Endothelial cell of umbilical vein (primary cell): ENCODE results near the gene FPR1. TPM values are rescaled to one million over a fixed set of nuclear protein-coding genes. Genes with fewer than 3 reads are reported as not detected.

Source experiments
- BruUV-seq: library from RNA; stranded (reverse); fragments of 400-500 nt; replicated peaks from 2 replicates; lab custom pipeline; 2021; lab: Mats Ljungman, UMichigan
- CTCF ChIA-PET: fragments of 300-600, 350-600 bp; sonication (Branson Sonifier 250); formaldehyde crosslinking; loops from one replicate; lab custom pipeline; 2021; ENCODE audit warnings: antibody characterized with exemption, inconsistent platforms; lab: Charles Lee
- POLR2A ChIA-PET: fragments of 300-600, 350-600 bp; sonication (Branson Sonifier 250); formaldehyde crosslinking; loops from one replicate; lab custom pipeline; 2021; ENCODE audit warnings: antibody characterized with exemption, inconsistent platforms; lab: Charles Lee
- DNase-seq: peaks from one replicate; pipeline ENCODE4 v3.0.0-alpha.2; 2011; ENCODE audit warnings: low read depth, low spot score
- FAIRE-seq: peaks from 2 replicates; lab custom pipeline; 2011; peaks lifted over from hg19 to GRCh38; lab: Jason Lieb, UNC
- H2AFZ ChIP-seq: 2 replicates; pipeline ENCODE4 v1.6.0; 2012; ENCODE audit warnings: low read depth, low read length, control low read depth, inconsistent platforms
- H3K27ac ChIP-seq: 2 replicates; pipeline ENCODE4 v1.5.1; 2011; ENCODE audit warnings: low read depth, mild to moderate bottlenecking, control low read depth, low read length, moderate library complexity; ENCODE audit not compliant: insufficient read depth
- H3K27me3 ChIP-seq, 2 experiments: 2 replicates each; pipeline versions ENCODE4 v1.6.0 to v1.6.1; 2011; ENCODE audit warnings: low read length in 2 of 2, mixed read lengths in 1 of 2; ENCODE audit not compliant: control insufficient read depth in 2 of 2, insufficient read depth in 2 of 2
- H3K36me3 ChIP-seq, 2 experiments: 2 replicates in 1 of 2; 3 replicates in 1 of 2; pipeline ENCODE4 v1.5.1; 2011; ENCODE audit warnings: low read length in 2 of 2, mild to moderate bottlenecking in 1 of 2, moderate library complexity in 1 of 2; ENCODE audit not compliant: control insufficient read depth in 2 of 2, insufficient read depth in 2 of 2; ENCODE audit errors: extremely low read depth in 1 of 2
- H3K4me1 ChIP-seq: 3 replicates; pipeline ENCODE4 v1.5.1; 2011; ENCODE audit warnings: mild to moderate bottlenecking, low read length; ENCODE audit not compliant: control insufficient read depth, insufficient read depth; ENCODE audit errors: extremely low read depth
- H3K4me2 ChIP-seq: 2 replicates; pipeline ENCODE4 v1.6.1; 2011; ENCODE audit warnings: low read length, control low read depth, mixed read lengths; ENCODE audit not compliant: insufficient read depth
- H3K4me3 ChIP-seq, 3 experiments: fragments of 200-600 bp in 1 of 3; sonication (generic), shearing (Covaris generic) in 1 of 3; replicated peaks in 1 of 3; 2 replicates each; pipeline ENCODE4 v1.5.1; 2011 to 2016; ENCODE audit warnings: control low read depth in 3 of 3, low read length in 3 of 3, mild to moderate bottlenecking in 2 of 3, inconsistent platforms in 1 of 3, low read depth in 1 of 3, moderate library complexity in 1 of 3; ENCODE audit not compliant: insufficient read depth in 1 of 3
- H3K79me2 ChIP-seq: 2 replicates; pipeline ENCODE4 v1.6.0; 2012; ENCODE audit warnings: low read length, inconsistent platforms; ENCODE audit not compliant: control insufficient read depth, insufficient read depth
- H3K9ac ChIP-seq: replicated peaks from 2 replicates; pipeline ENCODE3; 2011; ENCODE audit warnings: low read length, control low read depth; ENCODE audit not compliant: insufficient read depth; ENCODE audit errors: extremely low read depth
- H3K9me1 ChIP-seq: replicated peaks from 3 replicates; pipeline ENCODE4 v1.6.0; 2011; ENCODE audit warnings: mild to moderate bottlenecking, low read length; ENCODE audit not compliant: control insufficient read depth, insufficient read depth; ENCODE audit errors: extremely low read depth
- H3K9me3 ChIP-seq: replicated peaks from 2 replicates; pipeline ENCODE4 v1.5.1; 2012; ENCODE audit warnings: low read length, inconsistent platforms; ENCODE audit not compliant: control insufficient read depth, insufficient read depth
- H4K20me1 ChIP-seq: replicated peaks from 2 replicates; pipeline ENCODE3; 2011; ENCODE audit warnings: mild to moderate bottlenecking, low read length; ENCODE audit not compliant: control insufficient read depth, insufficient read depth; ENCODE audit errors: extremely low read depth
- EZH2 ChIP-seq: IDR thresholded peaks from 2 replicates; pipeline ENCODE4 v1.6.1; 2012; ENCODE audit warnings: borderline replicate concordance, low read depth, mild to moderate bottlenecking, moderate library complexity, low read length, inconsistent platforms; ENCODE audit not compliant: severe bottlenecking
- FOS ChIP-seq: IDR thresholded peaks from 2 replicates; pipeline ENCODE4 v1.6.1; 2011; ENCODE audit warnings: mild to moderate bottlenecking, low read length, moderate library complexity, borderline replicate concordance; ENCODE audit not compliant: insufficient read depth
- GATA2 ChIP-seq: IDR thresholded peaks from 2 replicates; pipeline ENCODE4 v1.7.0; 2011; ENCODE audit warnings: low read depth, mild to moderate bottlenecking, moderate library complexity, mixed read lengths, low read length; ENCODE audit not compliant: insufficient read length, insufficient read depth
- JUN ChIP-seq: IDR thresholded peaks from 2 replicates; pipeline ENCODE4 v1.6.1; 2011; ENCODE audit warnings: borderline replicate concordance, low read depth; ENCODE audit not compliant: insufficient read length, insufficient read depth
- MYC ChIP-seq: IDR thresholded peaks from one replicate; pipeline ENCODE4 v1.6.1; 2011; ENCODE audit warnings: mild to moderate bottlenecking, low read depth, low read length
- POLR2A ChIP-seq: IDR thresholded peaks from 2 replicates; pipeline ENCODE4 v1.6.1; 2012; ENCODE audit warnings: low read depth, mild to moderate bottlenecking, control low read depth, low read length
- POLR2AphosphoS5 ChIP-seq: IDR thresholded peaks from 2 replicates; pipeline ENCODE4 v1.6.1; 2012; ENCODE audit warnings: low read depth, mild to moderate bottlenecking, control low read depth, low read length, moderate library complexity; ENCODE audit not compliant: insufficient read depth
- dilution Hi-C: fragments of 300-500 bp; cut with MboI; formaldehyde crosslinking; loops from one replicate; pipeline ENCODE4 v1.15.0; 2019; ENCODE audit warnings: low sequenced_read_pairs; ENCODE audit not compliant: extremely low pct_ligation_motif_present
- intact Hi-C: fragments of 100-400 bp; cut with micrococcal nuclease; formaldehyde crosslinking; loops from one replicate; pipeline ENCODE4 v1.10.0; 2022
- polyA plus RNA-seq, 4 experiments: library from polyadenylated mRNA; depleted of rRNA in 3 of 4; stranded (reverse) in 3 of 4; unstranded in 1 of 4; fragments of >200 nt; gene quantifications; 2 replicates each; pipeline versions ENCODE4 v1.2.1 to v1.2.3, GENCODE V29; 2011 to 2012; ENCODE audit warnings: missing spikeins in 1 of 4
- total RNA-seq: library from RNA; stranded (reverse); gene quantifications from 2 replicates; pipeline ENCODE4 v1.2.3, GENCODE V29; 2021
- TF ChIP-seq, protein P1 (sequence below), 2 donors: IDR thresholded peaks; 1 replicate in 1 of 2; 2 replicates in 1 of 2; pipeline ENCODE4 v1.5.1; 2011; ENCODE audit warnings: low read length in 2 of 2, mild to moderate bottlenecking in 2 of 2, moderate library complexity in 2 of 2, control low read depth in 1 of 2, inconsistent platforms in 1 of 2, low read depth in 1 of 2; ENCODE audit not compliant: insufficient read depth in 1 of 2; ENCODE audit errors: extremely low read depth in 1 of 2
- TF ChIP-seq, protein P2 (sequence below): IDR thresholded peaks from 2 replicates; pipeline ENCODE4 v1.6.1; 2011; ENCODE audit not compliant: insufficient read depth, insufficient read length

Gene FPR1
- total and polyA plus RNA-seq, 2 donors (not counting 3 experiments of a cell fraction or from before 2014, with no cell fraction given), result not detected

DNA sequence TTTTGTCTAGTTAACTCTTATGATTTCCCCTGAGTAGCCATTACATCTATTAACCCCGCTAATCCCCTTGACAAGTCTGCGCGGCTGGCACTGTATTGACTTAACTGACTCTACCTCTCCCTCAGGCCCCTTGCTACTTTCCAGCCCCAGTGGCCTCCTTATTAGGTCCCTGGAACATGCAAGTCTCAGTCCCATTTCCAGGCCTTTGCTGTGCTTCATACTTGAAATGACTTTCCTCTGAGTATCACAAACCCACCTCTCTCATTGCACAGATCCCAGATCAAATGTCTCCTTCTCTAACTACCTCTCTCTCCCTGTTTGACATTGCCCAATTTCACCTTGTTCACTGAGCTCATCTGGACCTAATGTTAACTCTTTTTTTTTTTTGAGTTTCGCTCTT is 45.4 kb downstream of the FPR1 start:
- intact Hi-C loops (no loop called here), dilution Hi-C loops (no loop called here)
- ChIA-PET CTCF (interaction anchor here (1.7 kb wide), 1 partner anchor 72 kb away, joined by 5 read pairs; no protein-coding TSS in a partner anchor), POLR2A (interaction anchor here (0.7 kb wide), 1 partner anchor 17 kb away, joined by 7 read pairs; no protein-coding TSS in a partner anchor)
- Histone ChIP-seq H2AFZ (no peak overlapping the region), H3K9me3 (no peaks in the 10 kb centered on the region), H3K4me1 (peaks cover 2% of the 10 kb centered on the region), H3K4me3 (no peak overlapping the region), H3K4me2 (no peak overlapping the region), H3K9me1 (no peaks in the 10 kb centered on the region), H3K27me3 (no peaks in the 10 kb centered on the region), H3K79me2 (no peaks in the 10 kb centered on the region), H4K20me1 (no peaks in the 10 kb centered on the region), H3K36me3 (peaks cover 14 to 18% of the 10 kb centered on the region in 2 experiments), H3K27ac (no peak overlapping the region), H3K9ac (no peak overlapping the region)
- no peak for TF ChIP-seq MYC
- TF ChIP-seq, protein P1, sequence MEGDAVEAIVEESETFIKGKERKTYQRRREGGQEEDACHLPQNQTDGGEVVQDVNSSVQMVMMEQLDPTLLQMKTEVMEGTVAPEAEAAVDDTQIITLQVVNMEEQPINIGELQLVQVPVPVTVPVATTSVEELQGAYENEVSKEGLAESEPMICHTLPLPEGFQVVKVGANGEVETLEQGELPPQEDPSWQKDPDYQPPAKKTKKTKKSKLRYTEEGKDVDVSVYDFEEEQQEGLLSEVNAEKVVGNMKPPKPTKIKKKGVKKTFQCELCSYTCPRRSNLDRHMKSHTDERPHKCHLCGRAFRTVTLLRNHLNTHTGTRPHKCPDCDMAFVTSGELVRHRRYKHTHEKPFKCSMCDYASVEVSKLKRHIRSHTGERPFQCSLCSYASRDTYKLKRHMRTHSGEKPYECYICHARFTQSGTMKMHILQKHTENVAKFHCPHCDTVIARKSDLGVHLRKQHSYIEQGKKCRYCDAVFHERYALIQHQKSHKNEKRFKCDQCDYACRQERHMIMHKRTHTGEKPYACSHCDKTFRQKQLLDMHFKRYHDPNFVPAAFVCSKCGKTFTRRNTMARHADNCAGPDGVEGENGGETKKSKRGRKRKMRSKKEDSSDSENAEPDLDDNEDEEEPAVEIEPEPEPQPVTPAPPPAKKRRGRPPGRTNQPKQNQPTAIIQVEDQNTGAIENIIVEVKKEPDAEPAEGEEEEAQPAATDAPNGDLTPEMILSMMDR (IDR thresholded peaks at IDR 0.05; ENCODE audit: extremely low read depth in 1 of 2, insufficient read depth in 1 of 2, low read depth in 1 of 2, low read length in 2 of 2), result no peak
- TF ChIP-seq JUN, result no peak
- TF ChIP-seq, protein P2, sequence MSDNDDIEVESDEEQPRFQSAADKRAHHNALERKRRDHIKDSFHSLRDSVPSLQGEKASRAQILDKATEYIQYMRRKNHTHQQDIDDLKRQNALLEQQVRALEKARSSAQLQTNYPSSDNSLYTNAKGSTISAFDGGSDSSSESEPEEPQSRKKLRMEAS, result no peak
- no peak for TF ChIP-seq GATA2
- TF ChIP-seq POLR2A, result no peak
- TF ChIP-seq FOS, result no peak
- TF ChIP-seq POLR2AphosphoS5, result no peak
- no peak for TF ChIP-seq EZH2
- BruUV-seq, result TSS peak; percentile 6
- FAIRE-seq (no peak), DNase-seq (no peak)
